HL-60 (cell line): ENCODE measurements around the gene SMAD7.

Experiments used
- DNase-seq, 2 experiments: peaks; one replicate each; pipeline ENCODE4 v3.0.0-alpha.2; 2010 to 2020; ENCODE audit warnings: low read depth in 1 of 2, low spot score in 1 of 2
- H3K27ac ChIP-seq: fragments of 250-450 bp; sonication (Bioruptor Pico); replicated peaks from 2 replicates; pipeline ENCODE4 v1.5.1; 2020; ENCODE audit warnings: mild to moderate bottlenecking, moderate library complexity
- H3K27me3 ChIP-seq: fragments of 250-450 bp; sonication (Bioruptor Pico); 2 replicates; pipeline ENCODE4 v1.5.1; 2021; ENCODE audit warnings: mild to moderate bottlenecking, moderate library complexity; ENCODE audit not compliant: insufficient read depth, poor library complexity, severe bottlenecking
- H3K4me3 ChIP-seq: replicated peaks from 2 replicates; pipeline ENCODE4 v1.5.1; 2011; ENCODE audit warnings: mild to moderate bottlenecking, control low read depth, low read length; ENCODE audit not compliant: insufficient read depth
- CTCF ChIP-seq: IDR thresholded peaks from one replicate; pipeline ENCODE4 v1.5.1; 2011; ENCODE audit warnings: low read length, control low read depth, inconsistent platforms; ENCODE audit not compliant: insufficient read depth
- GABPA ChIP-seq: IDR thresholded peaks from 2 replicates; pipeline ENCODE4 v1.6.1; 2012; ENCODE audit warnings: low read depth
- POLR2AphosphoS5 ChIP-seq: IDR thresholded peaks from 2 replicates; pipeline ENCODE4 v1.6.1; 2012; ENCODE audit warnings: low read depth
- REST ChIP-seq: IDR thresholded peaks from 2 replicates; pipeline ENCODE4 v1.6.1; 2012; ENCODE audit warnings: low read depth; ENCODE audit not compliant: insufficient replicate concordance
- SPI1 ChIP-seq: IDR thresholded peaks from 2 replicates; pipeline ENCODE4 v1.6.1; 2012; ENCODE audit warnings: low read depth, mild to moderate bottlenecking, borderline replicate concordance

The SMAD7 gene

GRCh38 chr18:48876590-48876989, 74.2 kb downstream of the SMAD7 start:
- Histone ChIP-seq H3K27me3 (no peaks in the 10 kb centered on the region), H3K4me3 (no peak overlapping the region), H3K27ac (no peak overlapping the region)
- DNase-seq = no peak
- TF ChIP-seq GABPA (no peak), CTCF (no peak), POLR2AphosphoS5 (no peak), SPI1 (no peak), REST (no peak)

- DNase-seq = no peak
These were observed 74.7 kb downstream of the SMAD7 start for GRCh38 chr18:48875942-48876511.

DNA sequence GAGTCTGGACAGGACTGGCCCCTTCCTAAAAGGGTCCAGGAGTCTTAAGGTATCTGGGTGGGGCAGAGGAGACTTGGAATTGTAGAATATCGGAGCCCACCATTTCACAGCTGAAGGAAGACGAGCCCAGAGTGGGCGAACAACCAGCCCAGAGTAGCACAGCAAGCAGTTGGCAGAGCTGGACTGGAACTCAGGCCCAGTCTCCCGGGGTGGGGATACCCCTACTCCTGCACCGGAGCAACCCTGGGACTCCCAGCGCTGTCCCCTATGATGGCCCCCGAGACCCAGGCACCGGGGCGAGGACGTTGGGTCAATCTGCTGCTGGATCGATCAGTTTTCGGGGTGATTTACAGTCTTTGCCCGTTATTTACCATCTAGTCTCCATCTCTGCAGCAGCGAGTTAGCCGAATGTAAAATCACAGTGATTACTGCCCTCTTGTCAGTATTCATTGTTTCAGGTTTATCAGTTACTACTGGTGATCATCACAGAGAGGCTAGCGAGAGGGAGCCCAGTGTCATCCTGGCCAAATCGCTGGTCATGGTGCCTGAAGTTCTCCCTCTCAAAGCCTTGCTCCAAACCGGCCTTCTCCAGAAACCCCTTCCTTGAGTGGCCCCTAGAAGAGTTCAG, 75.3 kb downstream of the SMAD7 start:
- no peak for DNase-seq
- no peak overlapping the region for H3K4me3 ChIP-seq
- no peaks in the 10 kb centered on the region for H3K27me3 ChIP-seq
- TF ChIP-seq REST (no peak), SPI1 (no peak; the same call in 1 of the 2 replicates), CTCF (no peak), POLR2AphosphoS5 (no peak), GABPA (no peak)
- no peak overlapping the region for H3K27ac ChIP-seq

More at GRCh38 chr18:48875942-48876511, 74.7 kb downstream of the SMAD7 start:
- peak; percentile 99; the same call in 1 of the 2 replicates for TF ChIP-seq SPI1
- TF ChIP-seq POLR2AphosphoS5 = no peak
- no peak overlapping the region for H3K4me3 ChIP-seq
- H3K27me3 ChIP-seq = no peaks in the 10 kb centered on the region
- H3K27ac ChIP-seq = no peak overlapping the region

DNA sequence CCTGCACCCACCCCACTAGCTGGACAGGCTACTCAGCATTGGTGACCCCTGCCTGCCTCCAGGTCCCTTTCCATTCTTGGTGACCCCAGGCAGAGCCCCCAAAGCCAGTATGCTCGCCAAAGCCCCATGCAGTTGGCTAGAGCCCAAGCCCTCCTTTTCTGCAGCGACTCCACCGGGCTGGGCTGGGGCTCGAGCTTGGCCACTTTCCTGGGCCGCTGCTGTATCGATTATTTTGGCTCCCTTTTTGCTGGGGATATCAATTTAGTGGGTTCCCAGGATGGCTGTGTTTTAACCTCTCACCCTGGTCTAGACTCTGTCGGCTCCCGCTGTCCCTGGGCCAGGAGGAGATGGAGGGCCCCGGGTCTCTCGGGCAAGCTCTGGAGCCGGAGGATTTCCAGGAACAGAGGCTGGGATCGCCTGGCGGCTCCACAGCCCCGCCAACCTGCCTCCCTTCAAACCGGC, 76.0 kb downstream of the SMAD7 start:
- H3K27ac ChIP-seq = no peak overlapping the region
- TF ChIP-seq CTCF (no peak), REST (no peak), GABPA (no peak), SPI1 (no peak)
- H3K27me3 ChIP-seq = no peaks in the 10 kb centered on the region
- no peak overlapping the region for H3K4me3 ChIP-seq
- no peak for DNase-seq
